Measurements from ENCODE around the gene LDB2.
A peak's percentile ranks its signal among the peaks of the same experiment; 100 is the strongest.
"Not testable (repeated sequence)": the region's sequence is repeated elsewhere in the genome, so short reads cannot be mapped to it uniquely, and the experiment has no call there.

The LDB2 gene

DNA sequence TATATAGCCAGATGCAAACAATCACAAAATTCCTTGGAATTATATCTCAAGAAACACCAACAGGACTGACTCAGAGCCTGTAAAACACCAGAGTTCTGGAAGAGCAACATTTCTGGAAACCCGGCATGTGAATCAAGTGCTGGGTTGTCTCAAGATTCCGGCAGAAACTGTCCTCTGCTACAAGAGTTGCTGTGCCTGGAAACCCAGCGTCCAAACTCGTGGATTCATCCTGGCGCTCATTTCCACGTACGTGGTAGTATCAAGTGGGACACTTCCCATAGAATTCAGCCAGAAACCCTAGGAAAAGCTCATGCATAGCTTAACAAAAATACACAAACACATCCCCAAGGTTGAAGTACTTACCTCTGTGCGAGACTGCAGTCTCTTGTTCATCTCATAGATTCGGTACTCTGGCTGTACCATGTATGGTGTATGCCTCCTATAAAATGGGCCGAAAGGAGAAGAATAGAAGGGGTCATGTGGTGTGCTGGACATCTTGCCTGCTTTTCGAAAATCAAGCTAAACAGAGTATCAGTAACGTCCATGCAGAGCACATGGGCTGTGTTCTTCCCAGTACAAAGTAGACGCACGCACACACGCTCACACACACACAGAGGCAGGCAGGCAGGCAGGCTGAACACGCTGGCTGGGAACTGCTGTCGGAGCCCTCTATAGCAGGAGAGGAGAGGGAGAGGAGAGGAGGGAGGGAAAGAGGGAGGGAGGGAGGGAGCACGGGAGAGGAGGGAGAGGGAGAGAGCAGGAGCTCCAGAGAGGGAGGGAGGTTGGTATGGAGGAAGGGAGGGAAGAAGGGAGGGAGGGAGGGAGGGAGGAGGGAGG is at the start of gene LDB2:
TSS of gene LDB2 (minus strand) at position 655 of the 837 bp plus-strand sequence.
- no peak for DNase-seq (ENCODE audit: low read depth)

DNA sequence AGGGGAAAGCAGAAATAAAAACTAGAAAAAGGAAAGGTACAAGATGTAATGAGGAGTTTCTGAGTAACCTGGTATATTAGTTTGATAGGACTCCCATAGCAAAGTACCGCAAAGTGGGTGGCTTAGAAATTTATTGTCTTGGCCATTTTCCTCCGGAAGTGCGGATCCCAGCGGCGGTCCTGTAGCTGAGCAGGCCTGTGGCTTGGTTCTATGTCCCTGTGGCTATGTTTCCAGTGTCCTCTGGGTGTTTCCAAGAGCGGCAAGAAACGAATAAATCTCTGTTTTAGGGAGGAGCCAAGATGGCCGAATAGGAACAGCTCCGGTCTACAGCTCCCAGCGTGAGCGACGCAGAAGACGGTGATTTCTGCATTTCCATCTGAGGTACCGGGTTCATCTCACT is 44.0 kb upstream of the LDB2 start:
- DNase-seq (ENCODE audit: low read depth): no peak

GRCh38 chr4:16939178-16939577 is 40.7 kb upstream of the LDB2 start:
- DNase-seq (ENCODE audit: low read depth): no peak

GRCh38 chr4:16938512-16939040 is 40.1 kb upstream of the LDB2 start:
- DNase-seq (ENCODE audit: low read depth): no peak

DNA sequence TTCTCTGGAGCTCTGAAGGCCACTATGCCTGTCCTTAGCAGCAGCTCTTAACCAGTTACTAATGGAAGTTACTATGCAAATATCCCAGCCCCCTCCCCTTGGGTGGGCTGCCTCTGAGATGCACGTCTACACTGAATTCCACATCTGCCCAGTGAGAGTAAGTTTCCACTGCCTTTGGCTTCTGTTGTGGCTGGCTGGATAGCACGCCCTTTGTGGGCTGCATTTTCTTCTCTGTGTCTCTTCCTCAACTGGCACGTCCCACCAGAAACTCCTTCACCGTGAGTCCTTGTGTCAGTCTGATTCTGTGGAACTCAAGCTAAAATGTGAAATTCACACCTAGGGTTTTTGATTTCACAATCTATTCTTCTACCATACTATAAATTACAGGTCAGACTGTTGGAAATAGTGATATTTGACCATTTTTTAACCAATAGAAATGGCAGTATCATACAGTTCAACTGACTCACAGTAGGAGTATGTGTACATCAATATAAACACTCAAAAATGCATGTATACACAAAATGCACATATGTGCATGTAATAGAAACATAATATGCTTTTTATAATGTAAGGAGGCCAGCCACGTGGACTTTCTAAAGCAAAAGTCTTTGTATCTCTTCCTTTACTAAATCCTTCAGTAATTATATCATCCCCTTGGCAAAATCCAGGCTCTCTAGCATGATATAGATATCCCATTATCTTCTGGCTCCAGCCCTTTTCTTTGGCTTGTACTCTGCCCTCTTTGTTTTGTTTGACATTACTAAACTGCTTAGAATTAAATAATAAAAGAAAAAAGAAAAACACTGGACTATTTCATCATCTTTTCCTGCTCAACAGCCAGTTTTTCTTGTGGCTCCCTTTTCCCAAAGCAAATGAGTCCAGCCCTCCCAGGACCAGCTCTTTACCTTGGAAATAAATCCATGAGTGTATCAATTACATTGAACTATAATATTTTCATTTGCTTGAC is 33.2 kb upstream of the LDB2 start:
- DNase-seq (ENCODE audit: low read depth): no peak

DNA sequence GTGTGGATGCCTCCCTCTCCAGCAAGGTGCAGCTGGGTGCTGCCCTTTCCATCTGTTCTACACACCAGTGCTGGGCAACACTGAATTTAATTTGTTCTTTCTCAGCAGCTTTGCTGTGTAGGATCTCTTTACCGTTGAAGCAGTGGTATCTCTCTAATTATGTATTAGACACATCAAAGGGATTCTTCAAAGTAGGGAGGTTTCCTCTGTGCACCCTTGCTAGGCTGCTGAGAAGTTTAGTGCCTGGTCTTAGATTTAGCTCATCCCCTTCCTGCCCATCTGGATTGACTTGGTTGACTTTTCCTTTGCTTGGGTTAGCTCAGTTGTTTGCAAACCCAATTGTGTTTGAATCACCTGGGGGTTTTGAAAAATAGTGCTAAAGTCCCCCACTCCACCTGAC is 27.8 kb upstream of the LDB2 start:
- DNase-seq (ENCODE audit: low read depth): no peak

GRCh38 chr4:16918716-16919115 is 20.3 kb upstream of the LDB2 start:
- DNase-seq (ENCODE audit: low read depth): not testable (repeated sequence)

DNA sequence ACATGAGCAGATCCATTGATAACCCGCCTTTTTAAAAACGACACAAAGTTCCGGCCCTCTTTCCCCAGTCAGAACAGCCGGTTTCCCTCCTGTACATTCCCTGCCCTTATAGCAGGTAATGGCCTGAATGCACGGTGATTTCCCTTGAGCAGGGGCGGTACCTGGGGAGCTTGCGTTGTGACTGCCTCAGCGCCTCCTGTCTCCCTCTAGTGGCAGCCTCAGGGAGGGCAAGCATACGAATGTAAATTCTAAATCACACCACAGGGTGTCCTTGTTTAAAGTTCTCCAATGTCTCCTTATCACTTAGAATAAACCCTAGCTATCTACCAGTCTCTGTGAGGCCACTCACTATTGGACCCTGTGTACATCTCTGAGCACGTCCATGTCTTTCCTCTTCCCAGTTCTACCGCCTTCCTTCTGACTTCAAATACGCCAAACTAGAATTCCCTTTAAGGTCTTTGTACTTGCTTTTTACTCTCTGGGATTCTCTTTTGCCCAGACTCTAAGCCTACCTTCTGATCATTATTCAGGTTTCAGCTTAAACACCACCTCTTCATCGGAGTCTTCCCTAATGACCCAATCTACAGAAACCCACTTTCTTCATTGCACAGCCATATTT is 18.4 kb upstream of the LDB2 start:
- peak; percentile 2 for DNase-seq (ENCODE audit: low read depth)

GRCh38 chr4:16916031-16916430 is 17.6 kb upstream of the LDB2 start:
- DNase-seq (ENCODE audit: low read depth): no peak

GRCh38 chr4:16914208-16914607 is 15.8 kb upstream of the LDB2 start:
- no peak for DNase-seq (ENCODE audit: low read depth)

DNA sequence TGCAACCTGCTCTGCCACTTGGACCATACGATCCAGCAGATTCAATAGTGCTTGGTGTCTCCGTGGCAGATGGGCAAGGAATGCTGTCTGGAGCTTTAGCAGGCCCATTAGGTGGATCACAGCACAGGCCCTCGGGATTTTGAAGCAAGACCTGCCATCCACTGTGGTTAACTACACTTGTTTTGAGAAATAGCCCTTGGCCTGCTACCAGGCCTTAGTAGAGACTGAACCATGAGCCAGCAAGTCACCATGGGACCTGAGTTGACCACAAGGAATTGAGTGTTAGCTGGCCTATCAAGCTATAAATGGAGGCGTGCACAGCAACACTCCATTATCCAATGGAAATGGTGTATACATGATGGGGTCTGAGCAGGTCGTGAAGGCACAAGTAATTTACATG is 14.5 kb upstream of the LDB2 start:
- DNase-seq (ENCODE audit: low read depth): no peak

GRCh38 chr4:16909281-16909680 is 10.8 kb upstream of the LDB2 start:
- DNase-seq (ENCODE audit: low read depth): no peak

- DNase-seq (ENCODE audit: low read depth): no peak
Observed at GRCh38 chr4:16908377-16909021, 10.1 kb upstream of the LDB2 start.

- no peak for DNase-seq (ENCODE audit: low read depth)
Observed at GRCh38 chr4:16900325-16900724, 1.9 kb upstream of the LDB2 start.

DNA sequence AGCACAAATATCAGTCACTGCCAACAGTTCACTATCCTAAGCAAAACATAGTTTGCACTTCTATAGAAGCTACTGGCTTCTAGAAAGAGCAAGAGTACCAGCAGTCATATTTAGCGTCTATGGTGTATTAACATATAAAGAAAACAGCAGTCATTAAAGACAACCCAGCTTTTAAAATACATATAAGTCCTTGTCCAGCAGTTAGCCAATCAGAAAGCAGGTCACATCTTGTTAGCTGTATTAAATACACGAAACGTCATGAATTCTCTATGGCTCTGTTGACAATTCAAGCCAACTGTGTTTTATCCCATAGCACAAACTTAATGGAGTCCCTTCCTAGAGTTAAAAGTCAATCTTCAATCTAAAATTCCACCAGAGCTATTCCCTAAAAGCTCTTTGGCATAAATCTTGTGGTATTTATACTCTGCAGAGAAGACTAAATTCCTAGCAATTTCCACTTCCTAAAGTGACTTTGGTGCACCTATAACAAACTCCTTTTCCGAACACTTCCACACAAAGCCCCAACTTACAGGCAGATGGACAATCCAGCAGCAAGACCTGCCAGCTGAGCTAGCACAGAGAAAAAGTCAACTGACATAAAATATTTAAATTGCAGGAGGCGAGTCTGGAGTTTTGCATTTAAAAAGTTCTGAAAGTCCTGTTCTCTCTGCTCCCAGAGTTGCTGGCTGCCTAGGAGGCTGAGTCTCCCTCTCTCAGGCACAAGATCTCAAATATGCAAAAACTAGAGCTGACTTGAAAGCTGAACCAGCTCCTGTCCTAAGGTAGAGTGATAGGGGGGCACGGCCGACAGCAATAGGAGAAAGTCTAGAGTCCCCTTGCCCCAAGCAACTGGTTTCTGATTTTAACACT is 1.3 kb downstream of the LDB2 start:
- DNase-seq (ENCODE audit: low read depth): no peak

- DNase-seq (ENCODE audit: low read depth): no peak
Observed at GRCh38 chr4:16894406-16894805, 4.0 kb downstream of the LDB2 start.

DNA sequence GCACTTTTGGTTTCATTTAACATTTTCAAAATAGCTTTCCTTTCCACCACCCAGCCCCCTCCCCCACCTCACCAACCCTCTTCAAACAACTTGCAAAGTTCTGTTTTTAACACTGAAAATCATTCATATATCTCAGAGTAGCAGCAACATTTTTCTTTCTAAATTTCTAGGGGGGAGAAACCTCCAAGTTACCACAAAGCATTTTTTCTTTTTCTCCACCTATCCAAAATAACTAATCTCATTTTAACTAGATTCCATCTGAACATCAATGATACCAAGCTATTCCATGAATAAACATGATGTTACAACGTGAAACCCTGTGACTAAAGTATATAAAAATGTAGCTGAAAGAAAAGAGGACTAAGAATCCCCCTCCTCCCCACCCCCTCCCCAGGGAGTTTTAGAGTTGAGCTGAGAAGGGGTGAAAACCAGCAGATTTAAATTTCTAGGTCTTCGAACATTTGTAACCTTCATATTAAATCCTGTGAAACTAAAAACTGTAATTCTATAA is 5.2 kb downstream of the LDB2 start:
- DNase-seq (ENCODE audit: low read depth): no peak

DNA sequence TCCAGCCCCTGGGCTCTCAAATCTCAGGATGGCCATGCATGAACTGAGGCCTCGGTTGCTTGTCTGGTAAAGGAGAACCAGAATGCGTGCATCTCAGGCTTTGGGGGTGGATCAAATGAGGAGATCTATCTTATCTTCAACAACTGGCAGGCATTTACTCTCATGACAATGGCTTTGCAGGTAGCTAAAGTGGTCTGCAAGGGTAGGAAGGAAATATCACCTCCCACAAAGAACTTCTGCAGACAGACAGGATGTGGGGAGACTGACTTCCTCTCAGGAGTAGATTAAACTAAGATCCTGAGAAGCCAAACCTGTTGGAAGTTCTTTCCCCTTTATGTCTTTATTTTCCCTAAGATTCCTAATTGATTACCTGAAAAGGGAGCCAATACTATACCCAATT is 7.8 kb downstream of the LDB2 start:
- DNase-seq (ENCODE audit: low read depth): no peak

DNA sequence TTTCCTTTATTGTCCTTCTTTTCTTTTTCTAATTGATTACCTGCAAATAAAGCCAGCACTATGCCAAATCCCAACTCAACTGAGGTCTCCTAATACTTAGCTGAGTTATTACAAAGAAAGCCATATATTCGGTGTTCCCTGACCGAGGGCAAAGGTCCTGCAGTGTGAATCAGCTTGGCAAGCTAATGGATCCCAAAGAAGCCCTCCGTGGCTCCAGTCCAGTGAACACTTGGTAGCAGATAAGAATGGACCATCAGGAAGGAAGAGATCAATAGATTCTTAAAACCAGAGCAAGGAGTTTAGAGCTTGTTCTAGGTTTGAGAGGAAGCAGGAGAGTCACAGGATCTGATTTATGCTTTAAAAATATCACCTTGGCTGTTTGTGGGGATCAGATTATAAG is 8.5 kb downstream of the LDB2 start:
- no peak for DNase-seq (ENCODE audit: low read depth)

DNA sequence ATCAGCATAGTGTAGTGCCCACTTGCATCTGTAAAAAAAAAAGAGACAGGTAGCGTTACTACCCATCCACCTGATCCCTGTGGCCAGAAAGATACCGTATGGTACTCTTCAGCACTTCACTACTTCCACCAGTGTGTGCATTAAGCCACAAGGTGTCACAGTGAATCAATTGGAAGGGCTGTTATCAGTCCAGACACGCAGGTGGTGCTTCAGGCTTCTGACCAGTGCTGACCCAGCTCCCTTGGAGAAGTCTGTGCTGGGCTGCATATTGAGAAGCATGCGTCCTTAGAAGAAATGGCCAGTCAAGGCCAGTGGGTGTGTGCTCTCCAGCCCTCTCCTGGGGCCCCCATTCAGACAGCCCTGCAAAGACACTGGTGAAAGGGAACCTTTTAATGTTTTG is 10.6 kb downstream of the LDB2 start:
- no peak for DNase-seq (ENCODE audit: low read depth)
